H4 (cell line): ENCODE data around the gene RPS13. TPM values are rescaled to one million over a fixed set of nuclear protein-coding genes. Genes with fewer than 3 reads are reported as not detected.
"Not testable (repeated sequence)": the region's sequence is repeated elsewhere in the genome, so short reads cannot be mapped to it uniquely, and the experiment has no call there.

Experiments used
- DNase-seq: peaks from one replicate; pipeline ENCODE4 v3.0.0-alpha.2; 2015; ENCODE audit warnings: low spot score
- total RNA-seq: library from RNA; depleted of rRNA; stranded (reverse); fragments of >200 nt; shearing (Covaris generic); gene quantifications from 2 replicates; pipeline ENCODE4 v1.2.3, GENCODE V29; 2014; rRNA removed

RPS13 gene
- 2,637 and 3,038 TPM in 2 replicates for total RNA-seq

- peak; percentile 100 for DNase-seq
These were observed at the start of gene RPS13 for GRCh38 chr11:17077520-17078401. Gene RPS13, minus strand, starts transcription at chr11:17077667. Its CDS starts 26 bp downstream, at chr11:17077641.

DNA sequence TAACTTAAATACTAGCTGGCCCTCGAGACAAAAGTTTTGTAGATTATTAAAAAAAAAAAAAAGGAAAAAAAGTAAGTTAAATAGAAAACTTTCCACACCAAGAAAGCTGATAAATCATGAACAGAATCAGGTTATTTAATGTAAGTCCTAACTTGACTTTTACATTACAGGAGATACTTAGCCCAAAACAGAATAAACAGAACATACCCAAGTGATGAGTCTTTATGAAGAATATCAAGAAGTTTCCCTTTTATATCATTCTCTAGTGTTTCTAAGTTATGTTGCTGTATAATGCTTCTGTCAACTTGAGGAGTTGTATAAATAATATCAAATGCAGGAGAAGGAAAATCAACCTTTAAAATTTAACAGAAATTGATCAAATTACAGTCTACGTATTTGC lies 44.5 kb upstream of the RPS13 start:
- DNase-seq: no peak

- DNase-seq: no peak
These were observed 39.8 kb upstream of the RPS13 start for GRCh38 chr11:17117262-17117661.

- no peak for DNase-seq
These were observed 38.6 kb upstream of the RPS13 start for GRCh38 chr11:17116117-17116516.

DNA sequence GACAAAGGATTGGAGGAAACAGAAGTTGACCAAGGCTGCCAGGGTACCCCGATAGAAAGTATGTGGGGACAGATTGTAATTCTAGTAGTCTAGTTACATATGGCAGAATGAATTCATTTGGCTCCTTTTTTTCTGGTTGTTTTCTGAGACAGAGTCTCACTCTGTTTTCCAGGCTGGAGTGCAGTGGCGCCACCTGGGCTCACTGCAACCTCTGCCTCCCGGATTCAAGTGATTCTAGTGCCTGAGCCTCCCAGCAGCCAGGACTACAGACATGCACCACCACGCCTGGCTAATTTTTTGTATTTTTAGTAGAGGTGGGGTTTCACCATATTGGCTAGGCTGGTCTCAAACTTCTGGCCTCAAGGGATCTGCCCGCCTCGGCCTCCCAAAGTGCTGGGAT lies 30.3 kb upstream of the RPS13 start:
- DNase-seq: not testable (repeated sequence)

GRCh38 chr11:17105404-17106040 lies 28.1 kb upstream of the RPS13 start:
- DNase-seq: not testable (repeated sequence)

- DNase-seq: no peak
These were observed 25.0 kb upstream of the RPS13 start for GRCh38 chr11:17102462-17102861.

GRCh38 chr11:17098658-17099057 lies 21.2 kb upstream of the RPS13 start:
- DNase-seq: no peak

DNA sequence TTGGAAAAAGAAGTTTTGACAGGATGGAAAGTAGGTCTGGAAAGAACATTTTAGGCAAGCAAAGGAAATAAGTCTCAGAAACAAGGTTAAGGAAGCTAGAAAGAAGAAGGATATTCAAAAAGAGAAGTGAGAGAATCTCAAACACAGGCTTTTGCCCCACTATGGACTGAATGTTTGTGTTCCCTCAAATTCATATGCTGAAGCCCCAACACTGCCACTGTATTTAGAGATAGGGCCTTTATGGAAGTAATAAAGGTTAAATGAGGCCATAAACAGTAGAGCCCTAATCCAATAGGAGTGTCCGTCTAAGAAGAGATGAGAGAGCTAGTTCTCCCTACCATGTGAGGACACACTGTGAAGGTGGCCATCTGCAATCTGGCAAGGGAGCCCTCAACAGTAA lies 20.6 kb upstream of the RPS13 start:
- DNase-seq: no peak

GRCh38 chr11:17085976-17086375 lies 8.5 kb upstream of the RPS13 start:
- DNase-seq: not testable (repeated sequence)

DNA sequence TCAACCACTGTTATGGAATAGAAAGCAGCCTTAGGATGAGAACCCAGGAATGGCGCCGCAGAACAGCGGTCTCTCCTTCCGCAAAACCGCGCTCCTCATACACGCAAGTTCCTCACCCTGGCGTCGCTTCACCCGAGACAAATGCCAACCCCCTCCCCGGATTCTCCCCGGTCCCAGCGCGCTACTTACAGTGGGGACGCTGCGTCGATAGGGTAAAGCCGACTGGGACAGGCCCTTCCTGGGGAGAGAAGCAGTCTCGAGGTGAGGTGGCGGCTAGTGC lies 287 bp downstream of the RPS13 start:
- no peak for DNase-seq

GRCh38 chr11:17076517-17077239 lies 789 bp downstream of the RPS13 start:
- no peak for DNase-seq

DNA sequence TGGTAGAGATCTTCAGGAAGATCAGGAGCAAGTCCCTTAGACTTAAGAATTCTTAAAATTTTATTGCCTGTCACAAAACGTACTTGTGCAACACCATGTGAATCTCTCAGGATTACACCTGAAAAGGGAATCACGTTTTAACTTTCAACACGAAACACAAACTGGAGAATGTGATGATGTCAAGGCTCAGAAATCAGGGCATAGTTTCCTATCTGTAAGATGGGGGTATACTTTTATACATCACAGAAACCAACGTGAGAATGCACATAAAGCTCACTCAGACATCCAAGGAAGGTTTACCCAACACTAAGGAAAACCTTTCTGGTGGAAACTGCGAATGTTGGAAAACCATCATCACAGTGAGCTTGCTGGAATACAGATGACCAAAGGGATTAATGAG lies 2.0 kb downstream of the RPS13 start:
- no peak for DNase-seq

- no peak for DNase-seq
These were observed 4.0 kb downstream of the RPS13 start for GRCh38 chr11:17073370-17074027.

DNA sequence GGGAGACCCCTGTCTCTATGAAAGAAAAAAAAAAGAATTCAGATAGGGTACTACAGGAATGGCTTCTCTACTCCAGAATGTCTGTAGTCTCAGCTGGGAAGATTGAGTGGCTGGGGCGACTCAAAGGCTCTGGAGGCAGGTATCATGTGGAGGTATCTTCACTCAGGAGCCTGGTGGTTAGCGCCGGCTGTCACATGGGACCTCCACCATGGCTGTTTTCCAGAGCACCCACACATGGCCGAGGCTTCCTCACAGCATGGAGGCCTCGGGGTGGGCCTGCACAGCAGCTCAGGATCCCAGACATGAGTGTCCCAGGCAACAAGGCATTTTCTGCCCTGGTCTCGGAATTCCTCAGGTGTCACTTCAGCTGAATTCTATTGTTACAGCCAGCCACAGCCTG lies 10.1 kb downstream of the RPS13 start:
- no peak for DNase-seq

DNA sequence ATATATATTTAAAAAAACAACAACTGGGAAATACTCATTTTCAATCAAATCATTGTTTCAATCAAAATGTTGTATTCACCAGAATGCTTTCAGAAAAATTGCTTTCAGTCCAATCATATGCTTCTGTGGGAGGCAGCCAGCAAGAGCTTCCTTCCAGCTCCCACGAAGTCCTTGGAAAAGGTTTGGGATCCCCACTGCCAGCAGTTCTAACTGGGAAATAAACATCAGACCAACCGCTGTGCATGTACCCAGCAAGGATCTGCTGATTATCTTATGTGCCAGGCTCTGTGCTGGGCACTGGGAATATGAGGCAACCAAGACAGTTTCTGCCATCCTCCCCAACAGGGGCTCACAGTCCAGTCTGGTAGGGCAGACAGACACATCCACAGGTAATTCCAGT lies 10.8 kb downstream of the RPS13 start:
- DNase-seq: no peak

GRCh38 chr11:17063171-17064002 lies 14.1 kb downstream of the RPS13 start:
- peak; percentile 34 for DNase-seq

DNA sequence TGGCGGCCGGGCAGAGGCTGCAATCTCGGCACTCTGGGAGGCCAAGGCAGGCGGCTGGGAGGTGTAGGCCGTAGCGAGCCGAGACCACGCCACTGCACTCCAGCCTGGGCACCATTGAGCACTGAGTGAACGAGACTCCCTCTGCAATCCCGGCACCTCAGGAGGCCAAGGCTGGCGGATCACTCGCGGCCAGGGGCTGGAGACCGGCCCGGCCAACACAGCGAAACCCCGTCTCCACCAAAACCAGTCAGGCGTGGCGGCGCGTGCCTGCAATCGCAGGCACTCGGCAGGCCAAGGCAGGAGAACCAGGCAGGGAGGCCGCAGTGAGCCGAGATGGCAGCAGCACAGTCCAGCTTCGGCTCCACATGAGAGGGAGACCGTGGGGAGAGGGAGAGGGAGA lies 26.3 kb downstream of the RPS13 start:
- DNase-seq: not testable (repeated sequence)

DNA sequence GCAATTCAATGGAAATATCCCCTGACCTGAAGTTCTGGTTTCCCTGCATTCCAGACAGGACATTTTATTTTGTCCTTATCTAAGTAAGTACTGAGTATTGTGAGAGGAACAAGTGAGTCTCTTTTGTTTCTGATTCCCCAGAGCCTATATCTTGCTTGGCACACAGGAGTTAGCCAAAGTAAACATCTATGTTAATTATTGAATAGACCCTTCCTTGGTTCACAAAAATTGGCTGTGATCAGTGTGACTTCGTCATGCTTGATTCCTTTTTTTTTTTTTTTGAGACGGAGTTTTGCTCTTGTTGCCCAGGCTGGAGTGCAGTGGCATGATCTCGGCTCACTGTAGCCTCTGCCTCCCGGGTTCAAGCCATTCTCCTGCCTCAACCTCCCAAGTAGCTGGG lies 29.0 kb downstream of the RPS13 start:
- DNase-seq: not testable (repeated sequence)

DNA sequence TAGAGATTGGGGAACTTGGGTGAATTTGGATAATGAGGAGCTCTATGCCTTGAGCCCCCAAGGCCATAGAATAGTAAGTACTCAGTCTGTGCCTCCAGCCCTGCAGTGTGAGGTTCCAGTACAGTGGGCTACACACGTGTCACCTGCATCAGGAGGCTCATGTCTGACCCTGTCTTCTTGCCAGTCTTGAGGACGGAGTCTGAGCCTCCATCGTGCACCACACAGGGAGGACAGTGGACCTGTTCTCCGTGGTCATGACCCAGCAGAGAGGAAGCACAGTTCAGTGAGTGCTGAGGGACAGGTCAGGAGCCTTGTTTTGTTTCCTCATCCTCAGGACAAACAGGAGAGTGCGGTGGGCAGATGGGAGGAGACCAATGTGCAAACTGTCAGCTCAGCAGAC lies 30.8 kb downstream of the RPS13 start:
- no peak for DNase-seq
